Mesenchymal stem cell (in vitro differentiated cells and primary cell): Measurements from ENCODE around the gene KLB.
"Not testable (repeated sequence)": the region's sequence is repeated elsewhere in the genome, so short reads cannot be mapped to it uniquely, and the experiment has no call there.

Source experiments
- DNase-seq: peaks from one replicate; pipeline ENCODE4 v3.0.0-alpha.2; 2013
- H2AFZ ChIP-seq: one replicate; pipeline ENCODE4 v1.6.1; 2013; ENCODE audit warnings: low read depth, mild to moderate bottlenecking, control low read depth, inconsistent platforms, low read length, moderate library complexity
- H2AK5ac ChIP-seq: 2 replicates; pipeline ENCODE4 v1.6.1; 2013; ENCODE audit warnings: low read length, moderate library complexity, mild to moderate bottlenecking, inconsistent platforms; ENCODE audit not compliant: severe bottlenecking
- H2BK120ac ChIP-seq: one replicate; pipeline ENCODE4 v1.6.1; 2013; ENCODE audit warnings: low read depth, mild to moderate bottlenecking, inconsistent platforms, low read length, moderate library complexity
- H2BK12ac ChIP-seq, 2 experiments: one replicate each; pipeline ENCODE4 v1.6.1; 2013; ENCODE audit warnings: inconsistent platforms in 2 of 2, low read length in 2 of 2, mild to moderate bottlenecking in 2 of 2, moderate library complexity in 2 of 2, control low read depth in 1 of 2
- H2BK15ac ChIP-seq: one replicate; pipeline ENCODE4 v1.6.1; 2013; ENCODE audit warnings: mild to moderate bottlenecking, low read depth, inconsistent platforms; ENCODE audit not compliant: poor library complexity, severe bottlenecking
- H2BK5ac ChIP-seq: 2 replicates; pipeline ENCODE4 v1.6.1; 2013; ENCODE audit warnings: low read depth, mild to moderate bottlenecking, low read length, control low read depth, inconsistent platforms; ENCODE audit not compliant: poor library complexity, severe bottlenecking
- H3K14ac ChIP-seq, 2 experiments: one replicate each; pipeline ENCODE4 v1.6.1; 2013; ENCODE audit warnings: inconsistent platforms in 2 of 2, low read length in 2 of 2, control low read depth in 1 of 2, mild to moderate bottlenecking in 1 of 2, moderate library complexity in 1 of 2
- H3K18ac ChIP-seq, 2 experiments: one replicate each; pipeline ENCODE4 v1.6.1; 2013; ENCODE audit warnings: inconsistent platforms in 2 of 2, low read length in 2 of 2, control low read depth in 1 of 2, low read depth in 1 of 2, mild to moderate bottlenecking in 1 of 2
- H3K23ac ChIP-seq, 2 experiments: one replicate each; pipeline ENCODE4 v1.6.1; 2013; ENCODE audit warnings: inconsistent platforms in 2 of 2, low read length in 2 of 2, mild to moderate bottlenecking in 2 of 2, moderate library complexity in 2 of 2, control low read depth in 1 of 2
- H3K27ac ChIP-seq: 2 replicates; pipeline ENCODE4 v1.5.1; 2013; ENCODE audit warnings: mild to moderate bottlenecking, moderate library complexity, low read length, control low read depth, inconsistent platforms; ENCODE audit not compliant: poor library complexity, severe bottlenecking
- H3K27me3 ChIP-seq, 2 experiments: 2 replicates each; pipeline versions ENCODE4 v1.6.1 to v1.7.0; 2013; ENCODE audit warnings: low read length in 2 of 2, mild to moderate bottlenecking in 2 of 2, moderate library complexity in 2 of 2, control low read depth in 1 of 2, inconsistent platforms in 1 of 2; ENCODE audit not compliant: control insufficient read depth in 1 of 2, insufficient read depth in 1 of 2
- H3K36me3 ChIP-seq, 2 experiments: 2 replicates each; pipeline versions ENCODE4 v1.6.1 to v1.7.0; 2013; ENCODE audit warnings: low read length in 2 of 2, control low read depth in 1 of 2, inconsistent platforms in 1 of 2, low read depth in 1 of 2, mild to moderate bottlenecking in 1 of 2; ENCODE audit not compliant: insufficient read depth in 2 of 2, control insufficient read depth in 1 of 2
- H3K4ac ChIP-seq, 2 experiments: one replicate each; pipeline ENCODE4 v1.6.1; 2013; ENCODE audit warnings: inconsistent platforms in 2 of 2, low read length in 2 of 2, mild to moderate bottlenecking in 2 of 2, moderate library complexity in 2 of 2, control low read depth in 1 of 2, low read depth in 1 of 2
- H3K4me1 ChIP-seq: 2 replicates; pipeline ENCODE4 v1.6.1; 2013; ENCODE audit warnings: low read depth, low read length, control low read depth; ENCODE audit not compliant: control insufficient read depth, insufficient read depth
- H3K4me2 ChIP-seq: 2 replicates; pipeline ENCODE4 v1.6.1; 2013; ENCODE audit warnings: low read length, mild to moderate bottlenecking, inconsistent platforms; ENCODE audit not compliant: poor library complexity, severe bottlenecking
- H3K4me3 ChIP-seq, 2 experiments: 2 replicates each; pipeline versions ENCODE4 v1.5.1 to v1.7.0; 2013; ENCODE audit warnings: low read length in 2 of 2, mild to moderate bottlenecking in 2 of 2, control low read depth in 1 of 2, low read depth in 1 of 2; ENCODE audit not compliant: insufficient read depth in 1 of 2
- H3K79me1 ChIP-seq: replicated peaks from 2 replicates; pipeline ENCODE4 v1.6.1; 2013; ENCODE audit warnings: mild to moderate bottlenecking, control low read depth, low read length, inconsistent platforms; ENCODE audit not compliant: poor library complexity, severe bottlenecking
- H3K9ac ChIP-seq: 2 replicates; pipeline ENCODE4 v1.7.0; 2013; ENCODE audit warnings: mild to moderate bottlenecking, low read length, moderate library complexity
- H3K9me3 ChIP-seq: 2 replicates; pipeline ENCODE4 v1.7.0; 2013; ENCODE audit warnings: mild to moderate bottlenecking, low read length; ENCODE audit not compliant: control insufficient read depth
- H4K8ac ChIP-seq: one replicate; pipeline ENCODE4 v1.6.1; 2013; ENCODE audit warnings: inconsistent platforms, mild to moderate bottlenecking, low read length, moderate library complexity
- H4K91ac ChIP-seq: one replicate; pipeline ENCODE4 v1.6.1; 2013; ENCODE audit warnings: mild to moderate bottlenecking, low read length, inconsistent platforms
- WGBS: methylation state at CpG from one replicate; pipeline ENCODE4 v1.1.7; 2013; ENCODE audit warnings: mixed read lengths; 5-methylcytosine and 5-hydroxymethylcytosine counted together

Gene KLB

DNA sequence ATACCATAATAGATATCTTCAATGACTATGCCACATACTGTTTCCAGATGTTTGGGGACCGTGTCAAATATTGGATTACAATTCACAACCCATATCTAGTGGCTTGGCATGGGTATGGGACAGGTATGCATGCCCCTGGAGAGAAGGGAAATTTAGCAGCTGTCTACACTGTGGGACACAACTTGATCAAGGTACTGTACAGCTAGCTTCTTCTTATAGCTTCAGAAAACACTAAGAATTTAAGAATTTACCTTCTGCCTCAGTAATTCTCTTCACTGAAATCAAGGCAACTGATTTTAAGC is 805 bp downstream of the KLB start:
- Histone ChIP-seq H2AFZ (no peak overlapping the region), H4K91ac (no peak overlapping the region), H2AK5ac (no peak overlapping the region), H3K14ac (no peak overlapping the region), H3K18ac (no peak overlapping the region), H3K9ac (no peak overlapping the region), H4K8ac (no peak overlapping the region), H3K4ac (no peak overlapping the region), H3K27me3 (no peaks in the 10 kb centered on the region), H3K79me1 (no peaks in the 10 kb centered on the region), H3K9me3 (no peaks in the 10 kb centered on the region), H3K36me3 (no peaks in the 10 kb centered on the region), H2BK120ac (no peak overlapping the region), H3K23ac (no peak overlapping the region), H3K4me3 (no peak overlapping the region), H3K4me2 (no peak overlapping the region), H3K4me1 (no peaks in the 10 kb centered on the region), H2BK15ac (no peak overlapping the region), H2BK12ac (no peak overlapping the region), H3K27ac (no peak overlapping the region), H2BK5ac (no peak overlapping the region)
- DNase-seq = no peak
- WGBS = no CpG with 5 or more reads among the region's 1 CpG

GRCh38 chr4:39410415-39410814 is 3.7 kb downstream of the KLB start:
- Histone ChIP-seq H2AFZ (no peak overlapping the region), H3K4ac (no peak overlapping the region)

DNA sequence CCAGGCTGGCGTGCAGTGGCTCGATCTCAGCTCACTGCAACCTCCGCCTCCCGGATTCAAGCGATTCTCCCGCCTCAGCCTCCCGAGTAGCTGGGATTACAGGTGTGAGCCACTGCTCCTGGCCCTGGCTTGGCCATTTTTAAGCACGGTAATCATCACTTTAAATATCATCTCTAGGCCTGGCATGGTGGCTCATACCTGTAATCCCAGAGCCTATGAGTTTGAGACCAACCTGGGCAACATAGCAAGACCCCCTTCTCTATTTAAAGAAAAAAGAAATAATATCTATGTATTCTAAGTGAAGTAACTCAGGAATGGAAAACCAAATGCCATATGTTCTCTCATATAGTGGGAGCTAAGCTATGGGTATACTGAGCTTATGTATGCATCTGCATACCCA is 4.8 kb downstream of the KLB start:
- H2BK5ac ChIP-seq, H3K27ac ChIP-seq, H3K23ac ChIP-seq, H2BK120ac ChIP-seq, H3K9me3 ChIP-seq, H3K79me1 ChIP-seq, H3K27me3 ChIP-seq, H2BK12ac ChIP-seq, H3K4ac ChIP-seq, H3K18ac ChIP-seq, H3K4me3 ChIP-seq, H2AK5ac ChIP-seq, H3K4me1 ChIP-seq, H3K9ac ChIP-seq, H3K4me2 ChIP-seq, H3K14ac ChIP-seq, H2BK15ac ChIP-seq, H2AFZ ChIP-seq, H3K36me3 ChIP-seq, H4K91ac ChIP-seq, DNase-seq, H4K8ac ChIP-seq: not testable (repeated sequence)
- 96% methylated on average over 8 of the region's 8 CpGs for WGBS

More at GRCh38 chr4:39410415-39410814, 3.7 kb downstream of the KLB start:
- H3K9ac ChIP-seq = peak overlapping the region; percentile 59
- no peak overlapping the region for H2BK12ac ChIP-seq
- H3K23ac ChIP-seq = no peak overlapping the region
- H4K8ac ChIP-seq = no peak overlapping the region
- H3K27ac ChIP-seq = no peak overlapping the region
- no peak overlapping the region for H2BK5ac ChIP-seq
- no peak overlapping the region for H2BK120ac ChIP-seq
- no peaks in the 10 kb centered on the region for H3K27me3 ChIP-seq
- H3K79me1 ChIP-seq = no peaks in the 10 kb centered on the region
- no peak for DNase-seq
- no peak overlapping the region for H4K91ac ChIP-seq
- no peak overlapping the region for H2AK5ac ChIP-seq
- no peaks in the 10 kb centered on the region for H3K36me3 ChIP-seq
- H3K18ac ChIP-seq = no peak overlapping the region
- no peak overlapping the region for H3K4me2 ChIP-seq
- H3K9me3 ChIP-seq = no peaks in the 10 kb centered on the region
- H2BK15ac ChIP-seq = no peak overlapping the region
- 81% methylated on average over 4 of the region's 5 CpGs for WGBS
- no peak overlapping the region for H3K14ac ChIP-seq
- no peaks in the 10 kb centered on the region for H3K4me1 ChIP-seq
- no peak overlapping the region for H3K4me3 ChIP-seq

- Histone ChIP-seq H2AK5ac (no peak overlapping the region), H2BK15ac (no peak overlapping the region), H3K36me3 (no peaks in the 10 kb centered on the region), H3K4me2 (no peak overlapping the region), H2BK120ac (no peak overlapping the region), H3K18ac (no peak overlapping the region), H3K79me1 (no peaks in the 10 kb centered on the region), H3K27me3 (no peaks in the 10 kb centered on the region), H3K27ac (no peak overlapping the region), H4K8ac (no peak overlapping the region), H3K4me3 (no peak overlapping the region), H3K14ac (no peak overlapping the region), H2AFZ (no peak overlapping the region), H3K4ac (no peak overlapping the region), H2BK12ac (no peak overlapping the region), H2BK5ac (no peak overlapping the region), H4K91ac (no peak overlapping the region), H3K9ac (no peak overlapping the region), H3K9me3 (no peaks in the 10 kb centered on the region), H3K23ac (no peak overlapping the region), H3K4me1 (no peaks in the 10 kb centered on the region)
- WGBS = 80% methylated on average over 1 of the region's 2 CpGs
- DNase-seq = no peak
Measured at GRCh38 chr4:39415678-39416283, 9.1 kb downstream of the KLB start.
